ENCODE measurements around the gene SF3B5. TPM values are rescaled to one million over a fixed set of nuclear protein-coding genes. Genes with fewer than 3 reads are reported as not detected.

The SF3B5 gene
- polyA plus RNA-seq, 1 donor (not counting 4 experiments of a cell fraction or from before 2014, with no cell fraction given) = 199 TPM

- no peak overlapping the region for H3K27ac ChIP-seq (ENCODE audit: control insufficient read depth, insufficient read depth, low read length)
- no peaks in the 10 kb centered on the region for H3K9me1 ChIP-seq (ENCODE audit: control insufficient read depth, extremely low read depth, insufficient read depth, low read length)
- TF ChIP-seq CTCF (optimal IDR thresholded peaks at IDR 0.05 in 1 of 3, IDR thresholded peaks at IDR 0.05 in 1 of 3, conservative IDR thresholded peaks at IDR 0.05 in 1 of 3; ENCODE audit: extremely low read depth in 1 of 3, insufficient read depth in 2 of 3, low read length in 3 of 3) (no peak), EZH2 (IDR thresholded peaks at IDR 0.05; ENCODE audit: low read length) (no peak)
- no peak overlapping the region for H3K9ac ChIP-seq (ENCODE audit: control insufficient read depth, extremely low read depth, insufficient read depth, low read length)
- H3K4me3 ChIP-seq (ENCODE audit: control insufficient read depth in 2 of 3, extremely low read depth in 1 of 3, insufficient read depth in 2 of 3, low read depth in 1 of 3, low read length in 3 of 3) = no peak overlapping the region
- H2AFZ ChIP-seq (ENCODE audit: control insufficient read depth, low read length) = no peak overlapping the region
- H3K4me2 ChIP-seq (ENCODE audit: control insufficient read depth, extremely low read depth, insufficient read depth, low read depth, low read length) = no peak overlapping the region
- no peaks in the 10 kb centered on the region for H3K27me3 ChIP-seq (ENCODE audit: control insufficient read depth, extremely low read depth, insufficient read depth, low read length)
- no peaks in the 10 kb centered on the region for H4K20me1 ChIP-seq (ENCODE audit: control insufficient read depth, extremely low read depth, insufficient read depth, low read length)
- H3K36me3 ChIP-seq (ENCODE audit: control insufficient read depth in 2 of 2, extremely low read depth in 1 of 2, insufficient read depth in 2 of 2, low read length in 2 of 2) = no peaks in the 10 kb centered on the region
- H3K4me1 ChIP-seq (ENCODE audit: control insufficient read depth, extremely low read depth, insufficient read depth, low read length) = peaks cover 8% of the 10 kb centered on the region
- DNase-seq (ENCODE audit: low read depth, low spot score) (no peak), FAIRE-seq (no peak)
- no peaks in the 10 kb centered on the region for H3K79me2 ChIP-seq (ENCODE audit: control insufficient read depth, insufficient read depth, low read length)
- dilution Hi-C loops (cut with MboI; ENCODE audit: extremely low pct_ligation_motif_present, low sequenced_read_pairs) = no loop called here
- H3K9me3 ChIP-seq (ENCODE audit: control insufficient read depth, low read depth, low read length) = no peaks in the 10 kb centered on the region
These were observed 31.7 kb upstream of the SF3B5 start for GRCh38 chr6:144127097-144127496.

GRCh38 chr6:144123836-144124235 lies 28.5 kb upstream of the SF3B5 start:
- TF ChIP-seq EZH2 (IDR thresholded peaks at IDR 0.05; ENCODE audit: low read length) = no peak
- TF ChIP-seq CTCF (optimal IDR thresholded peaks at IDR 0.05 in 1 of 3, IDR thresholded peaks at IDR 0.05 in 1 of 3, conservative IDR thresholded peaks at IDR 0.05 in 1 of 3; ENCODE audit: extremely low read depth in 1 of 3, insufficient read depth in 2 of 3, low read length in 3 of 3) = no peak
- no peaks in the 10 kb centered on the region for H3K36me3 ChIP-seq (ENCODE audit: control insufficient read depth in 2 of 2, extremely low read depth in 1 of 2, insufficient read depth in 2 of 2, low read length in 2 of 2)
- no peak overlapping the region for H3K9ac ChIP-seq (ENCODE audit: control insufficient read depth, extremely low read depth, insufficient read depth, low read length)
- no peak overlapping the region for H2AFZ ChIP-seq (ENCODE audit: control insufficient read depth, low read length)
- H3K27me3 ChIP-seq (ENCODE audit: control insufficient read depth, extremely low read depth, insufficient read depth, low read length) = no peaks in the 10 kb centered on the region
- no peak overlapping the region for H3K4me3 ChIP-seq (ENCODE audit: control insufficient read depth in 2 of 3, extremely low read depth in 1 of 3, insufficient read depth in 2 of 3, low read depth in 1 of 3, low read length in 3 of 3)
- no peaks in the 10 kb centered on the region for H4K20me1 ChIP-seq (ENCODE audit: control insufficient read depth, extremely low read depth, insufficient read depth, low read length)
- H3K4me2 ChIP-seq (ENCODE audit: control insufficient read depth, extremely low read depth, insufficient read depth, low read depth, low read length) = no peak overlapping the region
- no peaks in the 10 kb centered on the region for H3K4me1 ChIP-seq (ENCODE audit: control insufficient read depth, extremely low read depth, insufficient read depth, low read length)
- DNase-seq (ENCODE audit: low read depth, low spot score) (no peak), FAIRE-seq (no peak)
- no peak overlapping the region for H3K27ac ChIP-seq (ENCODE audit: control insufficient read depth, insufficient read depth, low read length)
- no peaks in the 10 kb centered on the region for H3K9me1 ChIP-seq (ENCODE audit: control insufficient read depth, extremely low read depth, insufficient read depth, low read length)
- no peaks in the 10 kb centered on the region for H3K79me2 ChIP-seq (ENCODE audit: control insufficient read depth, insufficient read depth, low read length)
- dilution Hi-C loops (cut with MboI; ENCODE audit: extremely low pct_ligation_motif_present, low sequenced_read_pairs) = no loop called here
- H3K9me3 ChIP-seq (ENCODE audit: control insufficient read depth, low read depth, low read length) = no peaks in the 10 kb centered on the region

All from keratinocyte (primary cell).